GM18508 (cell line): Measurements from ENCODE around the gene TBX15.
"Not testable (repeated sequence)": the region's sequence is repeated elsewhere in the genome, so short reads cannot be mapped to it uniquely, and the experiment has no call there.

Experiments
- ATAC-seq: cut with Tn5 transposase; IDR thresholded peaks from one replicate; pipeline ENCODE4 v1.9.1; 2021; ENCODE audit warnings: moderate number of reproducible peaks; ENCODE audit not compliant: insufficient read depth, unreplicated experiment

The TBX15 gene

DNA sequence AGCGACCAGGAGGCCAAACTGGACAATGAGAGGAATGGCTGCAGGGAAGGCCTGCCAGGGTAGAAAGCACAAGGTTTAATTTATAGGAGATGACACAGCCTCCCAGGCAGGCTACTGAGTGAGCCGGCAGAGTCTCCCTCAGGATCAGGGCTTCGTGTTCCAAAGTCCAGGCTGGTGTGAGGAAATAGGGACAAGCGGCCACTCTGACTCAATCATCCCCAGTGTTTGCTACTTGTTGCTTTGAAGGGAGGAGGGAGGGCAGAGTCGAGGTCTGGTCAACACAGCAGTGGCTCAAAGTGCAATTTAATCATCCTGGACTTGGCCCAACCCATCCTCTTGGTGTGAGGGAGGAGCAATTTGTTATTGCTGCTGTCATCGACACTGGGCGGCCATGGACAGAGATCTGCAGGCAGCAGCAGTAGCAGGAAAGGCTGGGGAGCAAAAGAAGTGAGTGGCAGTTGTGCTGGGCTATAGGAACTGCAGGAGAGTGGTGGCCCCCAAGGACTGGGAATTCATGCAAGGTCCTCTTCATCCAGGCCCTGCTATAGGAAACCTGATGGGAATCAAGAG, 27.5 kb downstream of the TBX15 start:
- no peak for ATAC-seq

DNA sequence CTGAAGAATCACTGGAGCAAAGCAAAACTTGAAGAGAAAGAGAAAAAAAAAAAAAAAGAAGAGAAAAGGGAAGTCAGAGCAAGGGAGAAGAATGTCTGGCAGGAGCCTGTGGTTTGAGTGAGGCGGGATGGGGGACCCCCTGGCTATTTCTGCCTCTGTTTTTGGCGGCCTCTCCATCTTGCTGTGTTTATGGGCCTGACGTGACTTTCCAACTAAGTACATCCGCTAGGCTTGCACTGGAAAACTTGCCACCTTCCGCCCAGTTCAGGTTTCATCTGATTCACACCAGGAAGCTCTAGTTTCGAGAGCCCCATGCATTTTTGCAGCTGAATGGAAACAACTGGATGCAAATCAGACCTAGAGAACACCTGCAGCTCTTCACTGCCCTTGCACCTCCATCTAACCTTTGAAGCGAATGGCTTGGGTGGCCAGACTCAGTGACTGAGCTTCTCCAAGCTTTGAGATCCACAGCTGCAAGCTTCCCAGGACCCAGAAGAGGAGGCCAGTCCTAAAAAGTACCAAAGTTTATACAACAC, 28.0 kb downstream of the TBX15 start:
- ATAC-seq = peak; percentile 78

GRCh38 chr1:118958937-118959631, 29.1 kb downstream of the TBX15 start:
- no peak for ATAC-seq

- no peak for ATAC-seq
These were observed 30.0 kb downstream of the TBX15 start for GRCh38 chr1:118958140-118958539.

- ATAC-seq = not testable (repeated sequence)
These were observed 30.6 kb downstream of the TBX15 start for GRCh38 chr1:118957579-118957978.

- ATAC-seq = no peak
These were observed 33.7 kb downstream of the TBX15 start for GRCh38 chr1:118954301-118954905.

DNA sequence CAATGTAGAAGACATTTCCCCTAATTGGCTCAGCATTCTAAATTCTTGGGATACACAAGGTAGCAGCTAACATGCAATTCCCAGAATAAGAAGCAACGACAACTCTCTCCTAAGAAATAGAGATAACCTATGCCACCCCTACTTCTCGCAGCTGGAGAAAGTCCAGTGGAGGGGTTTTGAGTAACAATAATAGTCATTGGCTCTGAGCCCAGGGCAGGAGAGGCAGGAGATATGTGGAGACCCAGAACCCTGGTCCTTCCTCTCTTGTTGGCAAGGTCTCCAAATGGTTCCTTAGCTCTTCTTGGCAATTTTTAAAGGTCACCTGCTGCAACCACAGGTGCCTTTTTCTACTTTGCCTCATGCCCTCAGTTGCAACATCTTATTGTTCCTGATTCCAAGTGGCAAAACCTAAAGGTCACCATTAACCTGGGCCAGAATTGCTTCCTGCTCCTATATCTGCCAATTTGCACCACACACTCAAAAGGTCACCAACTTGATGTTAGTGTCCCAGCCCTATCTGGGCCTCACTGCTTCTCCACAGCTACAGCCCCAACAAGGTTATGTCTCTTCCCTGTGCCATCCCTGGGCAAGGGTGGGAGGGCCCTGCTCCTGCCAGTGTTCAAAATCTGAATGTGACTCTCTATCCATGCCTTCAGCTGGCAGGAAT, 36.7 kb downstream of the TBX15 start:
- no peak for ATAC-seq

GRCh38 chr1:118949315-118949714, 38.8 kb downstream of the TBX15 start:
- no peak for ATAC-seq

GRCh38 chr1:118948846-118949245, 39.3 kb downstream of the TBX15 start:
- no peak for ATAC-seq

GRCh38 chr1:118948351-118948750, 39.8 kb downstream of the TBX15 start:
- no peak for ATAC-seq

GRCh38 chr1:118947790-118948189, 40.4 kb downstream of the TBX15 start:
- ATAC-seq = no peak

GRCh38 chr1:118947003-118947765, 41.0 kb downstream of the TBX15 start:
- no peak for ATAC-seq

DNA sequence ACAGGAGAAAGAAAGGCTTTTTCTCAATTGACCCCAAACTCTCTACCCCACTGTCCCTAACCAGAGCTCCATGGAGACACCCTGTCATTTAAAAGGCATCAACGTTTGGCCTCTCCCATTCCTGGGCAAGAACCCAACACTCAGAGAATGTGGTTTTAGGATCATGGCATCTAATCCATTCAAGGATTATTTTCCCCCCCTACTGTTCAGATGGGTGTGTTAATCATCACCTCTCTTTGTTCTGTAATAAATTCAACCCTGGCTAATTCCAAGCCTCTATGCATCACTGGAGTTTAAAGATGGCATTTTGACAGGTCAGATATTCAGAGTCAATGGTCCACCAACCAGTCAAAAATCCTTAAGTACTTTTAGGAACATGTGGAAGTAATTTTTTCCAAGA, 42.7 kb downstream of the TBX15 start:
- ATAC-seq = no peak

DNA sequence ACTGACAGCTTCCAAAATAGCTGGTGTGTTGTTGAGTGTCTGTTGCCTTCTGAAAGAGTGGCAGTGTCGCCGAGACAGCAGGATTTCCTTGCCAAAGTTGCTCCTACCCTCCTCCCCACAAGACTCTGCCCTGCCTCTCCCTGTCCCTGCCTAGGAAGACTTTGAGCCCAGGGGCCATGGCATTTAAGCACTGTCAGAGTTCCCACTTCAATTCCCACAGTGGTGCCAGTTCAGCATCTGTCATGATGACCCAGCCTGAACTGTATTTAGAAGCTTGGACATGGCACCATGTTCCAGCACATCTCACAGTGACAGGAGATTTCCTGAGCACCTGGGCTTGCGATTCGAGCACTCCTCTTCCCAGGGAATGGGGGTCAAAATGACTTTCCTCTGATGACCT, 43.6 kb downstream of the TBX15 start:
- ATAC-seq = no peak

DNA sequence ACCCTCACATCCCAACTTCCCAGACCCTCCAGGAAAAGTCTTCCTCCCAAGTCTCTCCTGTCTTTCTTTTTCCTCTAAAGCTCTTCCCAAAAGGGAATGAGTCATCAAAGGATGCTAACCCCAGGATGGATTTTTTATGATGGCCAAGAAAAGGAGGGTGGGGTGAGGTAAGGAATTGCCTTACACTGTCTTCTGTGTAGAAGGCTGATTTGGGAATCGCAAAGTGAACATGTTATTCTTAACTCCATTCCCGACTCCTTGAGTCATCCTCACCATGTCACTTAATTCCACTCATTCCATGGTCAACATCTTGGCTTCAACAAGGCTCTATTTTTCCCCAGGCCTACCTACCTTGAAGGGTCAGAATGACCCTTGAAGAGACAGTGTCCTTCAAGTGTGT, 44.0 kb downstream of the TBX15 start:
- no peak for ATAC-seq

GRCh38 chr1:118940957-118941356, 47.2 kb downstream of the TBX15 start:
- no peak for ATAC-seq

DNA sequence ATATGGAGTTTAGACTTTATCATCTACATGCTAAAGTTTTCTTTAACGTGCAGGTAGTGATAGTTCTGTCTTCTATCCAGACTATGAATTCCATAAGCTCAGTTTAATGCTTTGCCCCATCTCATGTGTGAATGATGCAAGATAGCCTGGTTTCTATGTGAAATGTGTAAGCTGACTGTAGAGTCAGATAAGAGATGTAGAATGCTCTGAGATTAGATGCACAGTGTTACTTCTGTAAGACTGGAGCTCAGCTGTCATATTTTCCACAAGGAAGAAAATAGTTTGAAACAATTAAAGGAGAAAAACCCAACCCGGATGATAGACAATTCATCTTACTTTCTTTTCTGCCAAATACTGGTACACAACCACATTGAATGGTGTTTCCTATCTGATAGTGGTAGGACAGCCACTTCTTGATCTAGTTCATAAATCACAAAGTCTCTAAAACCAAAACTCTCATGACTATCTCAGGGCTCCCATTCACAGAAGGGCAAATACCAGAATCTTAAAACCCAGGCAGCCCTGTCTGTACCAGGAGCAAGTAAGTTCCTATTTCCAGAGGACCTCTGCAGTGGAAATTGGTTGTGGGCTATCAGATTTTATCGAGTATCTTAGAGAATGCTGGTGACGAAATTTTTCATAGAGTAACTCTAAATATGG, 50.6 kb downstream of the TBX15 start:
- no peak for ATAC-seq

GRCh38 chr1:118934706-118935105, 53.4 kb downstream of the TBX15 start:
- no peak for ATAC-seq

DNA sequence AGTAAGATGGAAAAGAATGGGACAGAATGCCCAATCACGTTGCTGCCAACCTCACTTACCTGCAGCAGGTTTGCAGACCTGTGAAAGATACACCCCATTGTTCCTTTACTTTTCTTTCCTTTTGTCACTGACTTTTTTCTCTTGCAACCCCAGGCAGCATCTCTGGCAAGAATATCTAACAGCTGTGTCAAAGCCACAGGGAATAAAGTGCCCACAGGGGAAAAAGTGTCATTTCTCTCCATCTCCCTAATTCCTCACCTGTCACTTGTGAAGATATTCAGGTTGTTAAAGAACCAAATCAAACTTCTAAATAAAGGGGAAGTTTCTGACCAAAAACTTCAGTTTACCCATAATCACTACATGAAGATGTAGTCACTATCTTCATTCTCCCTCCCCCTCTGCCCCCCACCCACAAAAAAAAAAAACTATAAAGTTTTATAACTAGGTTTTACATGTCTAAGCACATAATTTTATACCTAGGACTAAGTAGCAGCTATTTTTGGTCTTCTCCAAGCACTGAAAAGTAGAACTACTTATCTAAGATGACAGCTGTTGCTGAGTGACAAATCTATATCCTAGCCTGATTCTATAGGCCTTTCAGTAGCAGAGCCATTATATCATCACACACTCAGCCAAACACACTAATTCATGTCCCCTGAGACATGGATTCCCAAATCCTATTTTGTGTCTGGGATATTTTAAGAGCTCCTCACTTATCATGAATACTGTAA, 54.9 kb downstream of the TBX15 start:
- no peak for ATAC-seq
